Measurements from ENCODE around the gene ARHGAP10.

ARHGAP10 gene

GRCh38 chr4:147754037-147754445 lies 22.2 kb downstream of the ARHGAP10 start:
- no peaks in the 10 kb centered on the region for H3K9me3 ChIP-seq (replicated peaks; ENCODE audit: insufficient read depth, low read length)
- H3K4me3 ChIP-seq (ENCODE audit: low read length): no peak overlapping the region
- TF ChIP-seq, protein P1, sequence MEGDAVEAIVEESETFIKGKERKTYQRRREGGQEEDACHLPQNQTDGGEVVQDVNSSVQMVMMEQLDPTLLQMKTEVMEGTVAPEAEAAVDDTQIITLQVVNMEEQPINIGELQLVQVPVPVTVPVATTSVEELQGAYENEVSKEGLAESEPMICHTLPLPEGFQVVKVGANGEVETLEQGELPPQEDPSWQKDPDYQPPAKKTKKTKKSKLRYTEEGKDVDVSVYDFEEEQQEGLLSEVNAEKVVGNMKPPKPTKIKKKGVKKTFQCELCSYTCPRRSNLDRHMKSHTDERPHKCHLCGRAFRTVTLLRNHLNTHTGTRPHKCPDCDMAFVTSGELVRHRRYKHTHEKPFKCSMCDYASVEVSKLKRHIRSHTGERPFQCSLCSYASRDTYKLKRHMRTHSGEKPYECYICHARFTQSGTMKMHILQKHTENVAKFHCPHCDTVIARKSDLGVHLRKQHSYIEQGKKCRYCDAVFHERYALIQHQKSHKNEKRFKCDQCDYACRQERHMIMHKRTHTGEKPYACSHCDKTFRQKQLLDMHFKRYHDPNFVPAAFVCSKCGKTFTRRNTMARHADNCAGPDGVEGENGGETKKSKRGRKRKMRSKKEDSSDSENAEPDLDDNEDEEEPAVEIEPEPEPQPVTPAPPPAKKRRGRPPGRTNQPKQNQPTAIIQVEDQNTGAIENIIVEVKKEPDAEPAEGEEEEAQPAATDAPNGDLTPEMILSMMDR (IDR thresholded peaks at IDR 0.05; ENCODE audit: low read length): no peak
- no peak for TF ChIP-seq EZH2 (optimal IDR thresholded peaks at IDR 0.05; ENCODE audit: low read depth, low read length)
- no peak for TF ChIP-seq EZH2phosphoT487 (IDR thresholded peaks at IDR 0.05; ENCODE audit: low read length)
- H3K9ac ChIP-seq (ENCODE audit: low read length): no peak overlapping the region
- H3K9me2 ChIP-seq (replicated peaks; ENCODE audit: insufficient read depth, low read length): no peaks in the 10 kb centered on the region
- H3K79me2 ChIP-seq (ENCODE audit: low read length): peaks cover 99% of the 10 kb centered on the region
- no peak for DNase-seq
- H2AFZ ChIP-seq (ENCODE audit: low read length): no peak overlapping the region
- H3K4me1 ChIP-seq (ENCODE audit: low read length): no peaks in the 10 kb centered on the region
- no peaks in the 10 kb centered on the region for H3K27me3 ChIP-seq (replicated peaks; ENCODE audit: insufficient read depth, low read length)
- H4K20me1 ChIP-seq (ENCODE audit: insufficient read depth, low read length): peaks cover 7% of the 10 kb centered on the region; the same call in 1 of the 2 replicates
- no peaks in the 10 kb centered on the region for H3K36me3 ChIP-seq (replicated peaks; ENCODE audit: insufficient read depth, low read length)
- H3K27ac ChIP-seq (ENCODE audit: low read length): no peak overlapping the region
- no peaks in the 10 kb centered on the region for H3F3A ChIP-seq (ENCODE audit: insufficient read depth, low read length)
- no peak overlapping the region for H3K4me2 ChIP-seq (ENCODE audit: low read depth, low read length)

- peaks cover 99% of the 10 kb centered on the region for H3K79me2 ChIP-seq (ENCODE audit: low read length)
- H3K4me3 ChIP-seq (ENCODE audit: low read length): no peak overlapping the region
- TF ChIP-seq EZH2 (optimal IDR thresholded peaks at IDR 0.05; ENCODE audit: low read depth, low read length) (no peak), EZH2phosphoT487 (IDR thresholded peaks at IDR 0.05; ENCODE audit: low read length) (no peak)
- TF ChIP-seq, protein P1 (IDR thresholded peaks at IDR 0.05; ENCODE audit: low read length): no peak
- no peak overlapping the region for H3K27ac ChIP-seq (ENCODE audit: low read length)
- no peaks in the 10 kb centered on the region for H3F3A ChIP-seq (ENCODE audit: insufficient read depth, low read length)
- no peak overlapping the region for H2AFZ ChIP-seq (ENCODE audit: low read length)
- no peaks in the 10 kb centered on the region for H3K9me3 ChIP-seq (replicated peaks; ENCODE audit: insufficient read depth, low read length)
- H3K9me2 ChIP-seq (replicated peaks; ENCODE audit: insufficient read depth, low read length): no peaks in the 10 kb centered on the region
- no peak overlapping the region for H3K4me2 ChIP-seq (ENCODE audit: low read depth, low read length)
- H4K20me1 ChIP-seq (ENCODE audit: insufficient read depth, low read length): peaks cover 7% of the 10 kb centered on the region; the same call in 1 of the 2 replicates
- no peaks in the 10 kb centered on the region for H3K27me3 ChIP-seq (replicated peaks; ENCODE audit: insufficient read depth, low read length)
- DNase-seq: no peak
- H3K36me3 ChIP-seq (replicated peaks; ENCODE audit: insufficient read depth, low read length): no peaks in the 10 kb centered on the region
- H3K9ac ChIP-seq (ENCODE audit: low read length): no peak overlapping the region
- no peaks in the 10 kb centered on the region for H3K4me1 ChIP-seq (ENCODE audit: low read length)
These were observed 23.8 kb downstream of the ARHGAP10 start for GRCh38 chr4:147755561-147756295.

DNA sequence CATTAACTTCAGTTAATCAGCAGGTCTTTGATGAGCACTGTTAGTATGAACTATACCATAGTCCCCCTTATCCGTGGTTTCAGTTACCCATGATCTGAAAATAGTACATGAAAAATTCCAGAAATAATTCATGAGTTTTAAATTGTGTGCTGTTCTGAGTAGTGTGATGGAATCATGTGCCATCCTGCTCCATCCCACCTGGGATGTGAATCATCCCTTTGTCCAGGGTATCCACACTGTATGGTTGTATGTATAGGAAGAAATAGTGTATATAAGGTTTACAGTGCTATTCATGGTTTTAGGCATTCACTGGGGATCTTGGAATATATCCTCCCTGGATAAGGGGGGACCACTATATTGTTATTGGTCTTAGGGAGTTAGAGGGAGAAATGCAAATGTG lies 24.5 kb downstream of the ARHGAP10 start:
- Histone ChIP-seq H3K4me1 (ENCODE audit: low read length) (no peaks in the 10 kb centered on the region), H3K9me2 (replicated peaks; ENCODE audit: insufficient read depth, low read length) (no peaks in the 10 kb centered on the region), H3K27me3 (replicated peaks; ENCODE audit: insufficient read depth, low read length) (no peaks in the 10 kb centered on the region), H3K79me2 (ENCODE audit: low read length) (peaks cover 99% of the 10 kb centered on the region), H3K4me3 (ENCODE audit: low read length) (no peak overlapping the region), H3K9me3 (replicated peaks; ENCODE audit: insufficient read depth, low read length) (no peaks in the 10 kb centered on the region), H4K20me1 (ENCODE audit: insufficient read depth, low read length) (peaks cover 7% of the 10 kb centered on the region; the same call in 1 of the 2 replicates), H3K36me3 (replicated peaks; ENCODE audit: insufficient read depth, low read length) (no peaks in the 10 kb centered on the region), H3F3A (ENCODE audit: insufficient read depth, low read length) (no peaks in the 10 kb centered on the region), H3K27ac (ENCODE audit: low read length) (no peak overlapping the region), H3K4me2 (ENCODE audit: low read depth, low read length) (no peak overlapping the region), H2AFZ (ENCODE audit: low read length) (no peak overlapping the region), H3K9ac (ENCODE audit: low read length) (no peak overlapping the region)
- TF ChIP-seq, protein P1 (IDR thresholded peaks at IDR 0.05; ENCODE audit: low read length): no peak
- no peak for TF ChIP-seq EZH2phosphoT487 (IDR thresholded peaks at IDR 0.05; ENCODE audit: low read length)
- no peak for TF ChIP-seq EZH2 (optimal IDR thresholded peaks at IDR 0.05; ENCODE audit: low read depth, low read length)
- DNase-seq: no peak

Measured in MM.1S (cell line).